ENCODE measurements around the gene SMG1. TPM values are rescaled to one million over a fixed set of nuclear protein-coding genes. Genes with fewer than 3 reads are reported as not detected.
"Not testable (repeated sequence)": the region's sequence is repeated elsewhere in the genome, so short reads cannot be mapped to it uniquely, and the experiment has no call there.

The SMG1 gene
- total RNA-seq, 1 experiment from 2014 or later = 72.7 TPM

GRCh38 chr16:18877734-18878133 lies 48.5 kb downstream of the SMG1 start:
- H3K79me2 ChIP-seq (ENCODE audit: insufficient read depth, low read length); H3K9me2 ChIP-seq (ENCODE audit: insufficient read depth); H3K4me3 ChIP-seq (replicated peaks in 1 of 2; ENCODE audit: low read depth in 1 of 2, low read length in 2 of 2); H3K9ac ChIP-seq (ENCODE audit: low read length); H4K20me1 ChIP-seq (ENCODE audit: insufficient read depth); CTCF ChIA-PET; H3K27me3 ChIP-seq (ENCODE audit: insufficient read depth, low read length); BruUV-seq (replicated peaks); H2AFZ ChIP-seq (ENCODE audit: low read depth, low read length, poor library complexity, severe bottlenecking); H3K9me3 ChIP-seq (ENCODE audit: control insufficient read depth in 1 of 2, insufficient read depth in 1 of 2, low read depth in 1 of 2, low read length in 2 of 2); DNase-seq (ENCODE audit: low read depth, low spot score); H3K4me2 ChIP-seq (ENCODE audit: low read length); POLR2A ChIA-PET; ATAC-seq; H3K4me1 ChIP-seq (ENCODE audit: control insufficient read depth in 1 of 2, insufficient read depth in 2 of 2, low read length in 2 of 2); RAD21 ChIA-PET (ENCODE audit: low non-redundant PET in 1 of 2, low total read pairs in 2 of 2, uncharacterized antibody in 2 of 2, unreplicated experiment in 2 of 2); intact Hi-C loops (cut with micrococcal nuclease); H3K27ac ChIP-seq (ENCODE audit: low read depth, low read length): not testable (repeated sequence)
- H3K36me3 ChIP-seq (ENCODE audit: control insufficient read depth in 1 of 2, insufficient read depth in 2 of 2, low read length in 2 of 2) = peaks cover 0 to 11% of the 10 kb centered on the region in 2 experiments; a peak in 2 of 4 replicates

DNA sequence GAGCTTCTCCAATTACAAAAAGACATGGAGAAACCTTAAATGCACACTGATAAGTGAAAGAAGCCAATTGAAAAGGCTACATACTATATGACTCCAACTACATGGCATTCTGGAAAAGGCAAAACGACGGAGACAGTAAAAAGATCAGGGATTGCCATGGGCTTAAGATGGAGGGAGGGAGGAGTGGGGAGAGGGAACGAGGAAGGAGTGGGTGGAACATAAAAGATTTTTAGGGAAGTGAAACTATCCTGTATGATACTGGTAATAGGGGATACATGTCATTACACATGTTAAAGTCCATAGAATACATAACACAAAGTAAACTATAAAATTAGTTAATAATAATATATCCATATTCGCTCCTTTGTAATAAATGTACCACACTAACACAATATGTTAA lies 48.9 kb downstream of the SMG1 start:
- DNase-seq (ENCODE audit: low read depth, low spot score); RAD21 ChIA-PET (ENCODE audit: low non-redundant PET in 1 of 2, low total read pairs in 2 of 2, uncharacterized antibody in 2 of 2, unreplicated experiment in 2 of 2): not testable (repeated sequence)

DNA sequence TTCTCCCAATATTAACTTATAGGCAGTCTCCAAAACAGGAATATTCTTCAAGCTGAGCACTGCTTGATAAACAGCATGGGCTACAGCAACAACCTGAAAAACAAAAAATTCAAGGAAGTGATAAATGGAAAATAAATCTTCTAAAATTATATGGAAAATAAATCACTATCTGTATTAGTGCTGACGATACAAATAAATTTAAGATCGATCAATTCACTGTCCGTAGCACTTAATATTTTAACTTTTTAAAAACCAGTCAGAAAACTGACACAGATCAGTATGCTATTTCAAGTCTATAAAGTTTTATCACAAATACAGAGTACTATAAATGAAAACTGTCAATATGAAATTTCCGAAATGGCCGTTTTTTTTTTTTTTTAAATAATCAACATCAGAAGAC lies 49.9 kb downstream of the SMG1 start:
- H3K36me3 ChIP-seq (ENCODE audit: control insufficient read depth in 1 of 2, insufficient read depth in 2 of 2, low read length in 2 of 2); RAD21 ChIA-PET (ENCODE audit: low non-redundant PET in 1 of 2, low total read pairs in 2 of 2, uncharacterized antibody in 2 of 2, unreplicated experiment in 2 of 2); H3K27me3 ChIP-seq (ENCODE audit: insufficient read depth, low read length); H2AFZ ChIP-seq (ENCODE audit: low read depth, low read length, poor library complexity, severe bottlenecking); BruUV-seq (replicated peaks); H4K20me1 ChIP-seq (ENCODE audit: insufficient read depth); intact Hi-C loops (cut with micrococcal nuclease); POLR2A ChIA-PET; H3K4me2 ChIP-seq (ENCODE audit: low read length); DNase-seq (ENCODE audit: low read depth, low spot score); H3K27ac ChIP-seq (ENCODE audit: low read depth, low read length); CTCF ChIA-PET; ATAC-seq; H3K79me2 ChIP-seq (ENCODE audit: insufficient read depth, low read length); H3K4me1 ChIP-seq (ENCODE audit: control insufficient read depth in 1 of 2, insufficient read depth in 2 of 2, low read length in 2 of 2); H3K4me3 ChIP-seq (replicated peaks in 1 of 2; ENCODE audit: low read depth in 1 of 2, low read length in 2 of 2); H3K9me3 ChIP-seq (ENCODE audit: control insufficient read depth in 1 of 2, insufficient read depth in 1 of 2, low read depth in 1 of 2, low read length in 2 of 2); H3K9ac ChIP-seq (ENCODE audit: low read length); H3K9me2 ChIP-seq (ENCODE audit: insufficient read depth): not testable (repeated sequence)

More for the DNA sequence above, 48.9 kb downstream of the SMG1 start:
- H3K27ac ChIP-seq (ENCODE audit: low read depth, low read length); H2AFZ ChIP-seq (ENCODE audit: low read depth, low read length, poor library complexity, severe bottlenecking); BruUV-seq (replicated peaks); H3K4me2 ChIP-seq (ENCODE audit: low read length); H3K27me3 ChIP-seq (ENCODE audit: insufficient read depth, low read length); H3K9ac ChIP-seq (ENCODE audit: low read length); H3K9me3 ChIP-seq (ENCODE audit: control insufficient read depth in 1 of 2, insufficient read depth in 1 of 2, low read depth in 1 of 2, low read length in 2 of 2); H3K79me2 ChIP-seq (ENCODE audit: insufficient read depth, low read length); intact Hi-C loops (cut with micrococcal nuclease); H3K9me2 ChIP-seq (ENCODE audit: insufficient read depth); H3K4me1 ChIP-seq (ENCODE audit: control insufficient read depth in 1 of 2, insufficient read depth in 2 of 2, low read length in 2 of 2); ATAC-seq; POLR2A ChIA-PET; H4K20me1 ChIP-seq (ENCODE audit: insufficient read depth); CTCF ChIA-PET; H3K4me3 ChIP-seq (replicated peaks in 1 of 2; ENCODE audit: low read depth in 1 of 2, low read length in 2 of 2): not testable (repeated sequence)
- peaks cover 0 to 11% of the 10 kb centered on the region in 2 experiments; a peak in 2 of 4 replicates for H3K36me3 ChIP-seq (ENCODE audit: control insufficient read depth in 1 of 2, insufficient read depth in 2 of 2, low read length in 2 of 2)

GRCh38 chr16:18869043-18869771 lies 57.0 kb downstream of the SMG1 start:
- POLR2A ChIA-PET; H3K4me2 ChIP-seq (ENCODE audit: low read length); H2AFZ ChIP-seq (ENCODE audit: low read depth, low read length, poor library complexity, severe bottlenecking); H4K20me1 ChIP-seq (ENCODE audit: insufficient read depth); CTCF ChIA-PET; RAD21 ChIA-PET (ENCODE audit: low non-redundant PET in 1 of 2, low total read pairs in 2 of 2, uncharacterized antibody in 2 of 2, unreplicated experiment in 2 of 2); H3K4me1 ChIP-seq (ENCODE audit: control insufficient read depth in 1 of 2, insufficient read depth in 2 of 2, low read length in 2 of 2); H3K27me3 ChIP-seq (ENCODE audit: insufficient read depth, low read length); BruUV-seq (replicated peaks); ATAC-seq; H3K9ac ChIP-seq (ENCODE audit: low read length); H3K27ac ChIP-seq (ENCODE audit: low read depth, low read length); H3K9me3 ChIP-seq (ENCODE audit: control insufficient read depth in 1 of 2, insufficient read depth in 1 of 2, low read depth in 1 of 2, low read length in 2 of 2); H3K79me2 ChIP-seq (ENCODE audit: insufficient read depth, low read length); H3K36me3 ChIP-seq (ENCODE audit: control insufficient read depth in 1 of 2, insufficient read depth in 2 of 2, low read length in 2 of 2); H3K9me2 ChIP-seq (ENCODE audit: insufficient read depth); DNase-seq (ENCODE audit: low read depth, low spot score); H3K4me3 ChIP-seq (replicated peaks in 1 of 2; ENCODE audit: low read depth in 1 of 2, low read length in 2 of 2): not testable (repeated sequence)
- intact Hi-C loops (cut with micrococcal nuclease) = loop anchor here (5.0 kb wide), 1 partner anchor 37 kb away; no protein-coding TSS in a partner anchor

All from HCT116 (cell line).